HG02970 (cell line): ENCODE results near the gene SHB.

Experiments used
- ATAC-seq: cut with Tn5 transposase; IDR thresholded peaks from one replicate; pipeline ENCODE4 v1.9.1; 2021; ENCODE audit warnings: mild to moderate bottlenecking, moderate library complexity, moderate number of reproducible peaks; ENCODE audit not compliant: unreplicated experiment, low FRiP score

The SHB gene

DNA sequence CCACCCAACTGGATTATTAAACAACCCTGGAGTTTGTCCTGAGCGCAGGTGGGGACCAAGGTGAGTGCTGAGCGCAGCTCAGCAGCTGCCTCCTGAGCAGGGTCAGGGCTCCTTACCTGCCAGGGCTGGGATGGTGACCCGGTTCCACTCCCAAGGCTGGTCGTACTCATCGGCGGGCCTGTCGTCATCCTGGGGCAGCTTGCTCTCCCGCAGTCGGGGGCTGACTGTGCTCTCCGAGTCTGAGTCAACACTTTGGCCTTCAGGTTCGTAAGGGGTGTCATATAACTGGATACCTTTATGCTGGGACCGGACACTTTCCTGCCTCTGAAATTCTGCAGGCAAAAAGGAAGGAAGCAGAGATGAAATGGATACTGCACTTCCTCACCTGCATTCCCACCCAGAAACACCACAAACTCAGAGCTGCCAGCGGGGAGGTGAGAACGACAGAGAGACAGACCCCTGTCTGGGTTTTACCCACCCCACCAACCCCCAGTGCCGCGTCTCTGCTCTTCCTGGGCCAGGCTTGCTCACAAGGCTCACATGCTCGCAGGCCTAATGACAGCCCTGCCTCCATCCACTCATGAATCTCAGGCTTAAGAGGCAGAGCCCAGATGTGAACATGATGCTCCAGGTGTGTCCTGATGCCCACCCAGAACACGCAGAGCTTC is 94.4 kb downstream of the SHB start:
- no peak for ATAC-seq

DNA sequence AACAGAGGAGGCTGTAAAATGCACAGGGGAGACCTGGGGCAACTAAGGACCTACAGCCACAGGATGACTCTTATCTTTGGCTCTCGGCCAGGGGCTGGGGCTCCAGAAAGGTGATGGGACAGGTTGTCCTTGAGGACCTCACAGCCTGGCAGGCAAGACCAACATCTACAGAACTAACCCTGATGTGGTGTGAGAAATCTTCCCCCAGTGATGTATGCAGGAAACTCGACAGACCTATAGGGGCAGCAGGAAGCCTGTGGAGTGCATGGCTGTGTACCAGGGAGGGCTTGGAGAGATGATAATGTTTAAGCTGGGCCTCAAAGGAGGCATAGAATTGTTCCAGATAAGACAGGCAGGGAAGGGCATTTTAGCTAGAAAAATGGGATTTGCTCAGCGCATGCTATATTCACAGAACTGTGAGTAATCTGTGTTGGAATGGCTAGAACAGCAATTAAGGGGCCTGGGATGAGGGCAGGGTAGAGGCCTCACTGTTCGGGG is 96.6 kb downstream of the SHB start:
- ATAC-seq, result no peak

DNA sequence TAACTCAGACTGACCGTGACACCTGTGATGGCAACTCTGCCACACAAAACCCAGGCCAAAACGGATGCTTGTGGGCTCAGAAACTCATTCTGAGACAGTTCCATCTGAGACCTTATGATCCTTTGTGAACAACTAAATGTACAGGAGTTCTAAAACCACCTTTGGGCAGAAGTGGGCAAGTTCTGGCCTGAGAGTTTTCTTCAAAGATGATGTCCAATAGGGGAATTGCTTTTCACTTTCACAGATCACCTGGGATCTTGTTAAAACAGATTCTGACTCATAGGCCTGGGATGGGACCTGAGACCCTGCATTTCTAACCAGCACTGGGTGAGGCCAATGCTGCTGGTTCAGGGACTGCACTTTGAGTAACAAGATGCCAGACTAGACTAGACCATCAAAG is 97.3 kb downstream of the SHB start:
- no peak for ATAC-seq

DNA sequence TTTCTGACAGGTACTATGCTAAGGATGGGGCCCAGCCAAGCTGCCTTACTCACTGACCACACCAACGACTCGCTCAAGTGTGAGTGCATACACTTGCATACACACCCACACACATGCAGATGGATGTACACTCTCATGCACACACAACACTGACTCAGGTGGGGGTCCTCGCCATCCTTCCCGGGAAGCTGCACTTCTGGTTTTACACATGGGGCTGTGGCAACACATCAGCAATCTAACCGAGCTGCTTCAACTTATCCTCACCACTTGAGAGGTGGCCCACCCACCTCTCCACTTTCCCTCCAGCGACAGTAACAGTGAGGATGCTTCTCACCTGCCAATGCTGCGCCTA is 97.9 kb downstream of the SHB start:
- ATAC-seq, result no peak

DNA sequence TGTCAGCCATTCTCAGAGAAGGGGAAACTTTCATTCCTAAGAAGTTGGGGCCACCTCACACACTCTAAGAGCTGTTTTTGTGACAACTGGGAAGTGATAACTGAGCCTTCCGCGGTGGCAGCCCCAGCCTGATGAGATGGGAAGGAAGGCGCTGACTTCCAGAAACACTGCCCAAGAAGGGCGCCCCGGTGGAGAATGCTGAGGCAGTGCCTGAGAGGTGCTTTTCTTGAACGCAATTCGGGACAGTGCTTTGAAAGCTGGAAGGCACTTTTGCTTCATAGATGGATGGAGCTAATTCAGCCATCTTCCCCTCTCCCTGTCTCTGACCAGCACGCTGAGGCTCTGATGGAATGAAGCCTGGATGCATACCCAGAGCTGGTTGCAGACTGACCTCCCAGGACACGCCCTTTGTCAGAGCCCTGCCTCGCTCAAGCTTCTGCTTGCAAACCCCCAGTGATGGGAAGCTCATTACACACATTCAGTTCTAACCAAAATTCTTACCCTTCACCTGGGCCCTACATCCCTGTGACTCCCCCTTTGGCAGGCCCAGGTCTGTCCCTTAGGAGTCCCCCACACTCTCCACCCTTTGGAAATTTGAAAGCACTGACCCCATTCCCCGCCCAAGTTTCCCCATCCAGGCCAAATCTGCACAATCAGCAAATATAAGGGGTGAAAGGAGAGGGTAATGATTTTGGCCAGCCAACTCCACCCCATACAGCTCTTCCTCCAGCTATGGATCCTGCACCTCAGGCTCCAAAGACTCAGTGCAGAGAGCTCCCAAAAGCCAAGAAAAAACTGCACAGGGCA is 98.5 kb downstream of the SHB start:
- no peak for ATAC-seq

DNA sequence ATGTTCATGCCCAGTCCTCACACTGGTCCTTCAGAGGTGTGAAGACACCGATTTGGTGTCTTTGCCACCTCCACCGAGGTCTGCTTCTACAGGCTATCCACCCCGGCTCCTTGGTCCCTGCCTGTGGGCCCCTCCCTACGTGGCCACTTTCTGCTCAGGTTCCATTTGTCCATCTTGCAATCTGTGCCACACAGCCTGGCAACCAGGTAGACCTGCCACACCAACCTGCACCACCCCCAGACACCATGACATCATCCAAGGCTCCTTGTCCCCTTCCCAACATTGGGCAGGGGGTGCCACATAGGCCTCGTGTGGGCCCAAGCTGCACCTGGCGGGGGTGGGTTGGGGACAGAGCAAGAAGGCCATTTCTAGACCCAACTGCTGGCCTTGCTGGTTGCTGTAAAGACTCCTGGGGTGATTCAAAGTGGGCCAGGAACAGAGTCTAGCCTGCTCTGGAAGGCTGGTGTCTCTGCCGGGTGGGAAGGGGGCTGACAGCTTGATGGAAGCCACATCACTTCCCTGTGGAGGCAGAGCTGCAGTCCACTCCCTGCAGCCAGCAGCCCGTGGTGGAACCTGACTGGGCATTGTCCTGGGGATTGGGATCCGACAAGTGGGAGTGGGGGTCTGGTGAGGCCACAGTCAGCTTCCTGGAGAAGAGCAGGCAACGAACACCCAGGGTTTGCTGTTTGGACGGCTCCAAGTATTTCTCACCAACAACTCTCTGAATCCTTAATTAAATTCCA is 99.3 kb downstream of the SHB start:
- ATAC-seq, result no peak

DNA sequence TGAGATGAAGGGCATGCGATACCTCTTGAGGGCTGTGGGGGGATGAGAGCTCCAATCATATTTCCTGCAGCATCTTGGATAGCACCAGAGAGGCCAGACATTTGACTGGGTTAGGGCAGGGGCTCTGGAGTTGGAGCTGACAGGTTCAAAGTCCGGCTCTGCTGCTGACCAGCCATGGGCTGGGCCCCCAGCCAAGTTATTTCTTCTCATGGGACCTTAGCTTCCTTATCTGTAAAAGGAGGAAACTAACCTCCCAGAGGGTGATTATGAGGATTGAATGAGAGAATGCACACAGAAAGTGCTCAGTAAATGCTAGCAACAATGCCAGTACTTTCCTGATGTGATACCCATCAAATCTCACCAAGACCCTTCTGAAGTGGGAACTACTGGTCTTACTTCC is 99.9 kb downstream of the SHB start:
- no peak for ATAC-seq

DNA sequence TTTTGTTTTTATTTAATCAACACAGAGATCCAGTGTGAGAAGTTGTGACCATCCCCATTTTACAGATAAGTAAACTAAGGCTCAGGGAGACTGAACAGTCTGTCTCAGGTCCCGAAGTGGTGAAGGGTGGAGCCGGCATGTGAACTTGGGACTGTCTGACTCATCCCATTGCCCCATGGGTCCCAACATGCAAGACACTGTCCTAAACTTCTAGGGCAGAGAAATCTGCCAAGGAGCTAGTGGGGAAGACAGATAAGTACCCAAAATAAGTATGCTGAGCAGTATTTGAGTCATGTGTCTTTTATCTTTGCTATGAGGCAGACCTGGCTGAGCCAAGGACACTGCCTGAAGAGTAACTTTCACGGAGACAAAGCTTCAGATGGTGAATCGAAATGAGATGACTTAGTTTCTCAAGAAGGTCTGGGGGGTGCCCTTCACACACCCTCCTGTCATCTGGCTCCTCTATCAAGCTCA is 100.8 kb downstream of the SHB start:
- no peak for ATAC-seq

DNA sequence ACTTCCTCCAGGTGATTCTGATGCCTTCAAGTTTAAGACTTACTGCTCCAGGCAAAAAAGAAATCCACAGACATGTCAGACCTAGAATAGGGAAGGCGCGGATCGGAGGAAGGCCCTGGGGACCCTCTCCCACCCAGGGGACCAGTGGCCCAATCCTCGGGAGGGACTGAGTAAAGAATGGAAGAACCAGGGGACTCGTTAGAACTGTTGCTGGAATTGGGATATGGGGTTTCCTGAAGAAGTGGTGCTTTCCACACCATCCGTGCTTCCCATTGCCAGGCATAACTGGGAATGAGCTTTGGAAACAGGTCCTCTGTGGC is 101.3 kb downstream of the SHB start:
- ATAC-seq, result no peak

DNA sequence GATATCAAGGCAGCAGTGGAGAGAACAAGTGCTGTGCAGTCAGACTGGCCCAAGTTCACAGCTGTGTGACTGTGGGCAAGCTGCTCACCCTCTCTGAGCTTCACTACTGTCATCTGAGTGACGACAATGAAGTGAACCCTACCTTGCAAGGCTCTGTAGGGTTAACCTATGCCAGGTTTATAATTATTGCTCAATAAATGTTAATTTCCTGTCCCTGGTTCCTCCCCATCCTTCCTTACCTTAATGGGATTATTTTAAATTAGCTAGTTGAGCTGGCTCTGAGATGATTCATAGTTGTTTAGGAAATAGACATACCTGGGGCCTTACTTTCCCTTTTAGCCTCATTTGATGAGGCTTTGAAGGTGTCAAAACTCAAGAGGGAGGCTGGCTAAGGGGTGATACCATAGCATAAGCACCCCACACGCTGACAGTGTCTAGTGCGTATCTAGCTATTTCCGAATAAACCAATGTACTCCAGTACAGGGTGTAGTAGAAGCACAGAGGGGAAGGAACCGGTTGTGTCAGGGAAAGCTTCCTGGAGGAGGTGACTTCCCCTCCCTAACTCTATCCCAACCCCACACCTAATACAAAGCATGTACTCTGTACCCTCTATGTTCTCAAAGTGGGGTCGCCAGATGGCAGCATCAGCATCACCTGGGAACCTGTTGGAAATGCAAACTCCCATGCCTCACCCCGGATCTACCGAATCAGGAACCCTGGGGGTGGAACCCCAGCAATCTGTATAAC is 101.8 kb downstream of the SHB start:
- no peak for ATAC-seq

DNA sequence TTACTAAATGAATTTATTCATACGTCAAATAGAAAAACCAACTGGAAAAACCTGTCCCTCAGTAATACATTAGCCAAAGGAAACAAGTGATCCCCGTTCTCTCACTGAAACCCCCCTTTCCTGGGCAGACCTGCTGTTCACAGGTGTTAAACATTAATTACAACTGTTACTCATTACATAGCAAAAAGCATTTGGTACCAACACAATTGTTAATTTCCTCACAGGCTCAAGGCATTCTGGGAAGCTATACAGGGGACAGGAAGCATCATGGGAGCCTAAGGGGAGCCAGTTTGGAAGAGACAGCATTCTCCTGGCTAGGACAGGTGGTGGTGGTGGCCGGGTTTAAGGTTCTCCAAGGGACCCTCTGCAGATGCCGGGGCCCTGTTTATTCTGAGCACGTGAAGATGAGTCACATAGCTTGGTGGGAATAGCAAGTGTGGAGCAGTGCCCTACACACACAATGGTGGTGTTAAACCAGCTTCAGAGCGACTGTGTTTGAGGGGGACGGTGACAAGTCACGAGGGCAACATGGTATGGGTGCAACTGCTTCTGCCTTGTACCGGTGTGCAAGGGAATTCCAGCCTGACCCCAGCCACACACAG is 102.5 kb downstream of the SHB start:
- no peak for ATAC-seq

DNA sequence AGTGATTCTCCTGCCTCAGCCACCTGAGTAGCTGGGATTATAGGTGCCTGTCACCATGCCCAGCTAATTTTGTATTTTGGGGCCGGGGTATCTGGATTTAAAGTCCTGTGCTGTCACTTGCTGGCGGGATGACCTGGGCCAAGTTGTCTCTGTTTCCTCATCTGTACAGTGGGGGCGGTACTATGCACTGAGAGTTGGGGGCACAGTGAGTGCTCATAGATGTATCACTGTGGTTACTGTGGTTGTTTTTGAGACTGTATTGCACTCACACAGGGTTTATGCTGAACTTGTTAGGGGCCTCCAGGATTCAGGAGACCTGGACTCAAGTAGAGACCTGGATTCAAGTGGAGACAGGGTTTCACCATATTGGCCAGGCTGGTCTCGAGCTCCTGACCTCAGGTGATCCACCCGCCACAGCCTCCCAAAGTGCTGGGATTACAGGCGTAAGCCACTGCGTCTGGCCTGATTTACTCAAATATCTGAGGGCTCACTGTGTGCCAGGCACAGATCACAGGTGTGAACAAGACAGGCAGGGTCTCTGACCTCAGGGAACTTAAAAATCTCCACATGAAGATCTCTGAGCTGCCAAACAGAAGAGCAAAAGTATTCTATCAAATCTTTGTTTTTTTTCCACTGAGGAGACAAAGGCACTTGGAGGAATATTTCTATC is 103.2 kb downstream of the SHB start:
- ATAC-seq, result peak; percentile 43

DNA sequence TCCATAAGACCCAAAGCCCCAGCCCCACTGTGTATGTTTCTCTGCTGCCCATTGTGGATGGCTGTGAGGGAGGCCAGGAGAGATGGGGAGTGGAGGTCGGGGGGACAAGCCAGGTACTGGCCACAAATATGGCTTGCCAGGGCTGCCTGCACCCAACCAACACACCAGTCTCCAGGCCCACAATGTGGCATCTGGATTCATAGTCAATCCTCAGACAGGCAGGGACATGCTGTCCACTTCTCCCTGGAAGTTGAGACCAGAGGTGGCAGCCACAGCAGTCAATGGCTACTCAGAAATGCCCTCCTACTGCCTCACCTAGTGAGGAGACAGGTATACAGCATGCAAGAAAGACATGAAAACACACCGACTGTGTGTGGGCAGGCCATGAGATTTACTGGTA is 103.9 kb downstream of the SHB start:
- ATAC-seq, result no peak

DNA sequence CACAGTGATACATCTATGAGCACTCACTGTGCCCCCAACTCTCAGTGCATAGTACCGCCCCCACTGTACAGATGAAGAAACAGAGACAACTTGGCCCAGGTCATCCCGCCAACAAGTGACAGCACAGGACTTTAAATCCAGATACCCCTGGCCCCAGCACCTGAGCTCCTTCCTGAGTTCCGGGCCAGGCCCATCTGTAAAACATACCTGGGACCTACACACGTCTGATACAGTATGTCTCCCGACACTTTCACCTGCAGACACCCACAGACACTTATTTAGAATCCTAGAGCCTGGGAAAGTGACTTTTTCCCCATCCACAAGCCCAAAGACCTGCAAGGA is 104.3 kb downstream of the SHB start:
- no peak for ATAC-seq

DNA sequence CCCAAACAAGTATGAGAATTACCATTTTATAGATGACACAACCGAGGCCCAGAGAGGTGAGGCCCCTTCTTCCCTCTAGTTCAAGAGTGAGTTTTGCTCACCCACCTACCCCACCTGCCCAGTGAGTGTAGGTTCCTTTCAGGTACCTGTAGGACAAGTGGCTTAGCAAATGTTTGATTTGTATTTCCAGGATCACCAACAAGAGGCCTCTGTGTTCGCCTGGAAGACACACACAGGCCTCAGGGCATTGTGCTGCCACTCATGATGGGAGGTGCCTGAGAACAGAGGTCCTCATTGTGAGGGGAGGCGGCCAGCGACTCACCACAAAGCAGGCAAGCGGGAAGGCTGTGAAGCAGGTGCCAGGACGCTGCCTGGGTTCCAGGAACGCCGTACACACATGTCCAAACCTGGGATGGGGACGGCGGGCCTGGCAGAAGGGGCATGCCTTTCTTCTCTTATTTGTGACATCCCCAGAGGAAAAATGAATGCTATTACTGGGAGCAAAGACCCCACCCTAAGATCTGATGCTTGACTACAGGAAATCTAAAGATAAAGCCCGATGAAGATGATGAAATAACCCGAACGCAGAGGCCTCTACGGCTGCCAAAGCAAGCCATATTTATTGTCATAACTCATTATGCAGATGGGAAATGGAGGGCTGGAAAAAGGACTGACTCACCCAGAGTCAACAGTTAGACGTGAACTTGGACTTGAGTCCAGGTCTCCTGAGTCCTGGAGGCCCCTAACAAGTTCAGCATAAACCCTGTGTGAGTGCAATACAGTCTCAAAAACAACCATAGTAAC is 104.9 kb downstream of the SHB start:
- ATAC-seq, result no peak

DNA sequence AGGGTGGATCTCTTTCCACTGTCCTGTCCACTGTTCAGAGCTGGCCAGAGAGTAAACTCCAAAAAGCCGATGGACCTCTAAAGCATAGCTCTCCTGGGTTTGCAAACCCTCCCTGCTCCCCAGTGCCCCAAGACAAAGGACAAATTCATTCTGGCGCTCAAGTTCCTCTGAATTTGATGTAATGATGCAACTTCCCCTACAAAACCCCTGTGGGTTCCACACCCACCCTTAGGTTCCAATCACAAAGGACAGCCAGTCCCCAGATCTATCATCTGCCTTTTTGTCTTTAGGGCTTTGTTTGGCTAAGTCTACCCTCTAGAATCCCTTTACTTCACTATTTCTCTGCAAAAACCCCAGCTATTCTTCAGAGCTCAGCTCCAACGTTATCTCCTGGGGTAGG is 107.7 kb downstream of the SHB start:
- ATAC-seq, result no peak

DNA sequence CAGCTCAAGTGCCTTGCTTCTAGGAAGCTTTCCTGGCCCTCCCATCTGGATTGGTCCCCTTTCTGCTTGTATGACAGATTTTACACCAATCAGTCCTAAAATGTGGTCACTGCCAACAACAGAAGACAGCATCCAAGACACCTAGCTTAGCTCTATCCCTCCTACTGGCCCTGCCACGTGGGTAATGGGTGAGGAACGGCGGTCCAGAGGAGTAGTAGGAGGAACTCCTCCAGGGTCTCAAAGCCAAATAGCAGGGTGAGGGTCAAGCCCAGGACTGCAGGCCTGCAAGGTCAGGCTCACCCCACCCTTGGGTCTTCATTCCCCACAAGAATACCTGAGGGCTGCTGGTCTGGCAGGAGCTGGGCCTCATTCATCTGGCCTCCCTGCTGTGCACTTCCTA is 108.4 kb downstream of the SHB start:
- ATAC-seq, result no peak

DNA sequence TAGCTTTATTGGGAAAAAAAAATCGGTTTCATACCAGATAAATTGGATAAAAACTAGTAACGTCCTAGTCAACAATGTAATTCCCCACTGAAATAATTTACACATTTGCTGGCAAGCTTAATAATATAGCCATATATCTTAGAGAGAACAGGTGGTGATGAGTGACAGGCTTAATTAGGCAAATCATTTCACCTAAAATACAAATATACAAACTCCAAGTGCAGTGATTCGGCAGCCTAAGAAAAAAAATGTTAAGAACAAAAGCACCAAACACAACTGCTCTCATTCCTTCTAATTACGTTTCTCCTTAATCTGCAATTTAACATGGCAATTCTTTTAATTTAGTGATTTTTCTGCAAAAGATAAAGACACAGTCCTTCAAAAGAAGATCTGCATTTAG is 109.1 kb downstream of the SHB start:
- no peak for ATAC-seq

DNA sequence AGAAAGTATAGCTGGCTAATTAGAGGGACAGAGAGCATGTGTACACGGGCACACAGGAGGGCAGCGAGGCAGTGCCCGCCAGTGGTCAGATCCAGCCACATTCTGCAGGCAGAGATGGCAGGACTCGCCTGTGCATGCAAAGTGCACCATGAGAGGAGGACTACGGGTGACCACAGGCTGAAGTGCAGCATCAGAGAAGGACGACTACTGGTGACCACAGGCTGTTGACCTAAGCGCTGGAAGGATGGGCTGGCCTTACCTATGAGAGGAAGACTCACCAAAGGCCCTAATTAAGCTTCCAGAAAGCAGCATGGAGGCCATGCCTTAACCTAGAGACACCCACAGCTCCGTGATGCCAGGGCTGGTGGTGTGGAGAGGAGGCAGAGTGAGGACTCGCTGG is 110.9 kb downstream of the SHB start:
- ATAC-seq, result no peak
